PC-9 (cell line): ENCODE data around the gene CNIH3. TPM values are rescaled to one million over a fixed set of nuclear protein-coding genes. Genes with fewer than 3 reads are reported as not detected.

ENCODE experiments used
- BruUV-seq: library from RNA; stranded (reverse); fragments of 400-500 nt; replicated peaks from 2 replicates; lab custom pipeline; 2021; lab: Mats Ljungman, UMichigan
- CTCF ChIA-PET: fragments of 300-600 bp; sonication (Branson Sonifier 250); formaldehyde crosslinking; loops from one replicate; lab custom pipeline; 2022; ENCODE audit warnings: antibody characterized with exemption; lab: Charles Lee
- POLR2A ChIA-PET: fragments of 300-600 bp; sonication (Branson Sonifier 250); formaldehyde crosslinking; loops from one replicate; lab custom pipeline; 2022; ENCODE audit warnings: antibody characterized with exemption; ENCODE audit not compliant: unreplicated experiment; lab: Charles Lee
- DNase-seq, 2 experiments: peaks; one replicate each; pipeline versions ENCODE4 v3.0.0 to v3.0.0-alpha.2; 2015 to 2022; ENCODE audit warnings: mixed read lengths in 1 of 2
- H2AFZ ChIP-seq: fragments of 200-600 bp; sonication (generic); 2 replicates; pipeline ENCODE4 v1.8.1; 2017; ENCODE audit warnings: antibody characterized with exemption
- H3F3A ChIP-seq: fragments of 200-600 bp; sonication (generic); 2 replicates; pipeline ENCODE4 v1.8.1; 2017; ENCODE audit warnings: antibody characterized with exemption, mild to moderate bottlenecking, low read depth; ENCODE audit not compliant: insufficient read depth
- H3K27ac ChIP-seq: fragments of 200-600 bp; sonication (generic); 2 replicates; pipeline ENCODE4 v1.6.1; 2016; ENCODE audit warnings: mixed run types
- H3K27me3 ChIP-seq: fragments of 200-600 bp; sonication (generic); 2 replicates; pipeline ENCODE4 v1.6.1; 2016; ENCODE audit warnings: low read depth, mixed run types; ENCODE audit not compliant: insufficient read depth
- H3K36me3 ChIP-seq: fragments of 200-600 bp; sonication (generic); 2 replicates; pipeline ENCODE4 v1.6.1; 2016; ENCODE audit warnings: low read depth, mixed run types
- H3K4me1 ChIP-seq: fragments of 200-600 bp; sonication (generic); replicated peaks from 2 replicates; pipeline ENCODE4 v1.6.1; 2016; ENCODE audit warnings: mixed run types; ENCODE audit not compliant: insufficient read depth
- H3K4me2 ChIP-seq: fragments of 200-600 bp; sonication (generic); 2 replicates; pipeline ENCODE4 v1.6.1; 2017; ENCODE audit warnings: mixed run types
- H3K4me3 ChIP-seq: fragments of 200-600 bp; sonication (generic); 2 replicates; pipeline ENCODE4 v1.6.1; 2016; ENCODE audit warnings: mixed run types
- H3K79me2 ChIP-seq: fragments of 200-600 bp; sonication (generic); 2 replicates; pipeline ENCODE4 v1.6.1; 2017; ENCODE audit warnings: low read depth, mixed run types
- H3K9me2 ChIP-seq: fragments of 200-600 bp; sonication (generic); 2 replicates; pipeline ENCODE4 v1.8.1; 2017; ENCODE audit warnings: mild to moderate bottlenecking; ENCODE audit not compliant: insufficient read depth
- H3K9me3 ChIP-seq: fragments of 200-600 bp; sonication (generic); 2 replicates; pipeline ENCODE4 v1.8.1; 2016; ENCODE audit warnings: low read depth; ENCODE audit not compliant: insufficient read depth
- H4K20me1 ChIP-seq: fragments of 200-600 bp; sonication (generic); 2 replicates; pipeline ENCODE4 v1.8.1; 2017; ENCODE audit not compliant: insufficient read depth
- CTCF ChIP-seq: fragments of 200-600 bp; sonication (generic); conservative IDR thresholded peaks from 2 replicates; pipeline ENCODE4 v1.6.1; 2017; ENCODE audit warnings: mixed run types, antibody characterized with exemption, mild to moderate bottlenecking, moderate library complexity
- EZH2 ChIP-seq: fragments of 200-600 bp; sonication (generic); IDR thresholded peaks from 2 replicates; pipeline ENCODE4 v1.8.0; 2017; ENCODE audit warnings: antibody characterized with exemption, low read depth
- intact Hi-C: fragments of 100-400 bp; cut with micrococcal nuclease; formaldehyde crosslinking; loops from one replicate; pipeline ENCODE4 v1.10.0; 2022; ENCODE audit not compliant: unreplicated experiment
- total RNA-seq: library from RNA; stranded (reverse); gene quantifications from 2 replicates; pipeline ENCODE4 v1.2.3, GENCODE V29; 2021

CNIH3 gene
- total RNA-seq, 1 experiment from 2014 or later = 8.4 TPM

- Histone ChIP-seq H3K27me3 (no peaks in the 10 kb centered on the region), H4K20me1 (no peaks in the 10 kb centered on the region), H3K4me2 (peak overlapping the region; percentile 85), H3K9me3 (no peaks in the 10 kb centered on the region), H3K36me3 (no peaks in the 10 kb centered on the region), H3K4me3 (no peak overlapping the region), H3F3A (peaks cover 33% of the 10 kb centered on the region), H3K27ac (peak overlapping the region; percentile 97), H3K9me2 (no peaks in the 10 kb centered on the region), H3K4me1 (peaks cover 69% of the 10 kb centered on the region), H2AFZ (no peak overlapping the region), H3K79me2 (no peaks in the 10 kb centered on the region)
- BruUV-seq = no TSS peak
- intact Hi-C loops = loop anchor here (5.0 kb wide), 2 partner anchors 94 to 191 kb away; no protein-coding TSS in a partner anchor
- ChIA-PET CTCF (no interaction called here), POLR2A (no interaction called here)
- no peak for DNase-seq
- TF ChIP-seq CTCF = no peak
These were observed 114.8 kb downstream of the CNIH3 start for GRCh38 chr1:224730965-224731364.

DNA sequence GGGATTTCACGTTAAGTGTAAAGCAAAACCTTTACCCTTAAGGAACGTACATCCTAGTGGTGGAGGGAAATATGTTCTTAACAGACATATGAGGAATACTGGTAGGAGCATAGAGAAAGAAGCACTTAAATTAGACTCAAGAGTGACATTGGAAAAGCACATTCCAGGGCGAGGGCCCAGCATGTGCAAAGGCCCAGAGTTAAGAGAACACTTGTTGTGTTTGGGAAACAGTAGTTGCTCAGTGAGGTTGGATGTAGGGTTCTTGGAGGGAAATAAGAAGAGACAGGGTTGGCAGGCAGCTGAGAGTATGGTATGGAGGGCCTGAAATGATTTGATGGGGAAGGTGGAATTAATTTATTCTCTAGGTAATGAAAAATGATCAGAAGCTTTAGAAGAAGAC is 115.5 kb downstream of the CNIH3 start:
- ChIA-PET CTCF (no interaction called here), POLR2A (interaction anchor here (0.5 kb wide), 1 partner anchor 19 kb away, joined by 7 read pairs; no protein-coding TSS in a partner anchor)
- no peaks in the 10 kb centered on the region for H3K79me2 ChIP-seq

GRCh38 chr1:224732377-224733026 is 116.4 kb downstream of the CNIH3 start:
- BruUV-seq = no TSS peak
- H3K27ac ChIP-seq = peak overlapping the region; percentile 97
- peak overlapping the region; percentile 34; the same call in 1 of the 2 replicates for H2AFZ ChIP-seq
- H3K36me3 ChIP-seq = no peaks in the 10 kb centered on the region
- peaks cover 33% of the 10 kb centered on the region for H3F3A ChIP-seq
- no peaks in the 10 kb centered on the region for H4K20me1 ChIP-seq
- DNase-seq = peak; percentile 81 to 91
- H3K9me2 ChIP-seq = no peaks in the 10 kb centered on the region
- H3K27me3 ChIP-seq = no peaks in the 10 kb centered on the region
- no peak for TF ChIP-seq EZH2
- TF ChIP-seq CTCF = no peak
- ChIA-PET POLR2A (interaction anchor here (0.5 to 1.1 kb wide), 2 partner anchors 20 to 167 kb away, joined by 7 to 10 read pairs; no protein-coding TSS in a partner anchor), CTCF (no interaction called here)
- H3K9me3 ChIP-seq = no peaks in the 10 kb centered on the region
- H3K4me1 ChIP-seq = peaks cover 54% of the 10 kb centered on the region
- H3K4me2 ChIP-seq = peak overlapping the region; percentile 85
- intact Hi-C loops = loop anchor here (1.0 to 5.0 kb wide), 6 partner anchors 80 to 230 kb away; no protein-coding TSS in a partner anchor
- no peaks in the 10 kb centered on the region for H3K79me2 ChIP-seq
- peak overlapping the region; percentile 40; the same call in 1 of the 2 replicates for H3K4me3 ChIP-seq

More for the DNA sequence above, 115.5 kb downstream of the CNIH3 start:
- no peaks in the 10 kb centered on the region for H4K20me1 ChIP-seq
- intact Hi-C loops = loop anchor here (2.0 to 5.0 kb wide), 4 partner anchors 94 to 229 kb away; no protein-coding TSS in a partner anchor
- H3K36me3 ChIP-seq = no peaks in the 10 kb centered on the region
- no peaks in the 10 kb centered on the region for H3K9me3 ChIP-seq
- DNase-seq = no peak
- peaks cover 62% of the 10 kb centered on the region for H3K4me1 ChIP-seq
- H3K4me3 ChIP-seq = peak overlapping the region; percentile 40; the same call in 1 of the 2 replicates
- H3K4me2 ChIP-seq = peak overlapping the region; percentile 85
- no peaks in the 10 kb centered on the region for H3K9me2 ChIP-seq
- no peak overlapping the region for H2AFZ ChIP-seq
- no peaks in the 10 kb centered on the region for H3K27me3 ChIP-seq
- peak overlapping the region; percentile 97 for H3K27ac ChIP-seq
- no TSS peak for BruUV-seq
- no peak for TF ChIP-seq EZH2
- peaks cover 33% of the 10 kb centered on the region for H3F3A ChIP-seq
